Measurements from ENCODE around the gene CNST. TPM values are rescaled to one million over a fixed set of nuclear protein-coding genes. Genes with fewer than 3 reads are reported as not detected.
A peak's percentile ranks its signal among the peaks of the same experiment; 100 is the strongest.

CNST gene
- total and polyA plus RNA-seq, 2 of the 13 experiments (the other 11 are each of a cell fraction or from before 2014, with no cell fraction given) = 6.3 to 12.4 TPM

DNA sequence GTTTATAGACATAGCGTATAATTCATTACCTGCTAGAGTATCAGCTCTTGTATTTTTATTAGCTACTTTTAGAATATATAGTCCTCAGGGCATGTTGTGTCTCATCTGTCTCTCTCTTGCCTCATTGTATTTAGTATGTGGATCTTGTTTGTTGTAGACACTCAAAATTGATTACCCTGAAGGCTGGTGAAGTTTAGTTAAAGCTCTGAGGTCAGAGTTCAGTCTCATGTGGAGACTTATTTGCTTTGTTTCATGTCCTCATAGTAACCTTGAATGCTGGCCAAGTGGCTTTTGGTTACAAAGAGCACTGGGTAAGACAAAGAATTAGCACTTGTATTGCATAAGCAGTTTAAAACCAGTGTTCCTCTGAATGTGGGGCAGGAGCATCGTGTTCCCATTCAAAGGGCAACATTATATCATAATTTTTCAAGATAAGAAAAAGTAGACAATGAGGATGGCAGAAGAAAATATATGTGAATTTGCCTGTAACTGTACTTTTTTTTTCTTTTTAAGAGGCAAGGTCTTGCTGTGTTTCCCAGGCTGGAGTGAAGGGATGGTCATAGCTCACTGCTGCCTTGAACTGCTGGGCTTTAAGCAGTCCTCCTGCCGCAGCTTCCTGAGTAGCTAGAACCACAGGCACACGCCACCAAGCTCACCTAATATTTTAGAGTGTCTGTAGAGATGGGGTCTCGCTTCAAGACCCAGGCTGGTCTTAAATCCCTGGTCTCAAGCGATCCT lies 17.4 kb downstream of the CNST start (continued):
- TF ChIP-seq SNRNP70 (IDR thresholded peaks at IDR 0.05; ENCODE audit: low read depth, low read length) (no peak), ZFYVE20 (CRISPR knock-in tag; IDR thresholded peaks at IDR 0.05; ENCODE audit: borderline replicate concordance, low read depth) (no peak), ZSCAN12 (CRISPR knock-in tag; IDR thresholded peaks at IDR 0.05) (no peak), TARDBP (CRISPR knock-in tag; IDR thresholded peaks at IDR 0.05) (peak; percentile 93), NFE2L1 (CRISPR knock-in tag; IDR thresholded peaks at IDR 0.05; ENCODE audit: borderline replicate concordance) (no peak), DPF2 (CRISPR knock-in tag; IDR thresholded peaks at IDR 0.05; ENCODE audit: borderline replicate concordance, low read depth) (peak; percentile 86), ZNF569 (CRISPR knock-in tag; IDR thresholded peaks at IDR 0.05; ENCODE audit: borderline replicate concordance) (no peak), ZNF530 (CRISPR knock-in tag; IDR thresholded peaks at IDR 0.05; ENCODE audit: low read depth) (no peak), HOXA7 (CRISPR knock-in tag; IDR thresholded peaks at IDR 0.05) (no peak), MXI1 (IDR thresholded peaks at IDR 0.05; ENCODE audit: borderline replicate concordance, low read depth, low read length) (no peak; the same call in 2 of the 3 replicates), U2AF2 (IDR thresholded peaks at IDR 0.05; ENCODE audit: low read depth, low read length) (no peak), RBM39 (IDR thresholded peaks at IDR 0.05; ENCODE audit: low read depth, low read length, poor library complexity, severe bottlenecking) (no peak), CHD2 (IDR thresholded peaks at IDR 0.05; ENCODE audit: low read depth, low read length) (no peak), GFI1 (CRISPR knock-in tag; IDR thresholded peaks at IDR 0.05; ENCODE audit: borderline replicate concordance) (peak; percentile 73; the same call in 1 of the 2 replicates), MIXL1 (CRISPR knock-in tag; IDR thresholded peaks at IDR 0.05) (peak; percentile 93)
- TF ChIP-seq, protein P1, sequence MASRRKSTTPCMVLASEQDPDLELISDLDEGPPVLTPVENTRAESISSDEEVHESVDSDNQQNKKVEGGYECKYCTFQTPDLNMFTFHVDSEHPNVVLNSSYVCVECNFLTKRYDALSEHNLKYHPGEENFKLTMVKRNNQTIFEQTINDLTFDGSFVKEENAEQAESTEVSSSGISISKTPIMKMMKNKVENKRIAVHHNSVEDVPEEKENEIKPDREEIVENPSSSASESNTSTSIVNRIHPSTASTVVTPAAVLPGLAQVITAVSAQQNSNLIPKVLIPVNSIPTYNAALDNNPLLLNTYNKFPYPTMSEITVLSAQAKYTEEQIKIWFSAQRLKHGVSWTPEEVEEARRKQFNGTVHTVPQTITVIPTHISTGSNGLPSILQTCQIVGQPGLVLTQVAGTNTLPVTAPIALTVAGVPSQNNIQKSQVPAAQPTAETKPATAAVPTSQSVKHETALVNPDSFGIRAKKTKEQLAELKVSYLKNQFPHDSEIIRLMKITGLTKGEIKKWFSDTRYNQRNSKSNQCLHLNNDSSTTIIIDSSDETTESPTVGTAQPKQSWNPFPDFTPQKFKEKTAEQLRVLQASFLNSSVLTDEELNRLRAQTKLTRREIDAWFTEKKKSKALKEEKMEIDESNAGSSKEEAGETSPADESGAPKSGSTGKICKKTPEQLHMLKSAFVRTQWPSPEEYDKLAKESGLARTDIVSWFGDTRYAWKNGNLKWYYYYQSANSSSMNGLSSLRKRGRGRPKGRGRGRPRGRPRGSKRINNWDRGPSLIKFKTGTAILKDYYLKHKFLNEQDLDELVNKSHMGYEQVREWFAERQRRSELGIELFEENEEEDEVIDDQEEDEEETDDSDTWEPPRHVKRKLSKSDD (CRISPR knock-in tag; IDR thresholded peaks at IDR 0.05; ENCODE audit: low read depth) = 0 out of 2 replicates have a peak, but pooled peaks have one; percentile 16
- TF ChIP-seq, protein P2, sequence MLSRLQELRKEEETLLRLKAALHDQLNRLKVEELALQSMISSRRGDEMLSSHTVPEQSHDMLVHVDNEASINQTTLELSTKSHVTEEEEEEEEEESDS (CRISPR knock-in tag; IDR thresholded peaks at IDR 0.05; ENCODE audit: borderline replicate concordance) = no peak
- TF ChIP-seq, protein P3, sequence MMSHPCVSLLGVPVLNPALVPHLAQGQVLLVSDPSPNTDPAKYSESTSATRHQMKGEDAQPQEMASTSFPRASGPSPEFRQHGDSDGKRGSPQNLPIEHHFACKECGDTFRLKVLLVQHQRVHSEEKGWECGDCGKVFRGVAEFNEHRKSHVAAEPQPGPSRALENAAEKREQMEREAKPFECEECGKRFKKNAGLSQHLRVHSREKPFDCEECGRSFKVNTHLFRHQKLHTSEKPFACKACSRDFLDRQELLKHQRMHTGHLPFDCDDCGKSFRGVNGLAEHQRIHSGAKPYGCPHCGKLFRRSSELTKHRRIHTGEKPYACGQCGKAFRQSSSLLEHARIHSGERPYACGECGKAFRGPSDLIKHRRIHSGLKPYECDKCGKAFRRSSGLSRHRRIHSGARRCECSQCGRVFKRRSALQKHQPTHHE (CRISPR knock-in tag; IDR thresholded peaks at IDR 0.05; ENCODE audit: borderline replicate concordance) = no peak
- TF ChIP-seq, protein P4, sequence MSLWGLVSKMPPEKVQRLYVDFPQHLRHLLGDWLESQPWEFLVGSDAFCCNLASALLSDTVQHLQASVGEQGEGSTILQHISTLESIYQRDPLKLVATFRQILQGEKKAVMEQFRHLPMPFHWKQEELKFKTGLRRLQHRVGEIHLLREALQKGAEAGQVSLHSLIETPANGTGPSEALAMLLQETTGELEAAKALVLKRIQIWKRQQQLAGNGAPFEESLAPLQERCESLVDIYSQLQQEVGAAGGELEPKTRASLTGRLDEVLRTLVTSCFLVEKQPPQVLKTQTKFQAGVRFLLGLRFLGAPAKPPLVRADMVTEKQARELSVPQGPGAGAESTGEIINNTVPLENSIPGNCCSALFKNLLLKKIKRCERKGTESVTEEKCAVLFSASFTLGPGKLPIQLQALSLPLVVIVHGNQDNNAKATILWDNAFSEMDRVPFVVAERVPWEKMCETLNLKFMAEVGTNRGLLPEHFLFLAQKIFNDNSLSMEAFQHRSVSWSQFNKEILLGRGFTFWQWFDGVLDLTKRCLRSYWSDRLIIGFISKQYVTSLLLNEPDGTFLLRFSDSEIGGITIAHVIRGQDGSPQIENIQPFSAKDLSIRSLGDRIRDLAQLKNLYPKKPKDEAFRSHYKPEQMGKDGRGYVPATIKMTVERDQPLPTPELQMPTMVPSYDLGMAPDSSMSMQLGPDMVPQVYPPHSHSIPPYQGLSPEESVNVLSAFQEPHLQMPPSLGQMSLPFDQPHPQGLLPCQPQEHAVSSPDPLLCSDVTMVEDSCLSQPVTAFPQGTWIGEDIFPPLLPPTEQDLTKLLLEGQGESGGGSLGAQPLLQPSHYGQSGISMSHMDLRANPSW (CRISPR knock-in tag; IDR thresholded peaks at IDR 0.05; ENCODE audit: borderline replicate concordance) = no peak
- TF ChIP-seq, protein P5, sequence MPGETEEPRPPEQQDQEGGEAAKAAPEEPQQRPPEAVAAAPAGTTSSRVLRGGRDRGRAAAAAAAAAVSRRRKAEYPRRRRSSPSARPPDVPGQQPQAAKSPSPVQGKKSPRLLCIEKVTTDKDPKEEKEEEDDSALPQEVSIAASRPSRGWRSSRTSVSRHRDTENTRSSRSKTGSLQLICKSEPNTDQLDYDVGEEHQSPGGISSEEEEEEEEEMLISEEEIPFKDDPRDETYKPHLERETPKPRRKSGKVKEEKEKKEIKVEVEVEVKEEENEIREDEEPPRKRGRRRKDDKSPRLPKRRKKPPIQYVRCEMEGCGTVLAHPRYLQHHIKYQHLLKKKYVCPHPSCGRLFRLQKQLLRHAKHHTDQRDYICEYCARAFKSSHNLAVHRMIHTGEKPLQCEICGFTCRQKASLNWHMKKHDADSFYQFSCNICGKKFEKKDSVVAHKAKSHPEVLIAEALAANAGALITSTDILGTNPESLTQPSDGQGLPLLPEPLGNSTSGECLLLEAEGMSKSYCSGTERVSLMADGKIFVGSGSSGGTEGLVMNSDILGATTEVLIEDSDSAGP (CRISPR knock-in tag; IDR thresholded peaks at IDR 0.05; ENCODE audit: borderline replicate concordance) = no peak

Data from HepG2 (cell line).